Brain microvascular endothelial cell (primary cell): ENCODE measurements around the gene PKD1L1.

Source experiments
- DNase-seq: peaks from one replicate; pipeline ENCODE4 v3.0.0-alpha.2; 2020
- H3K27ac ChIP-seq: fragments of 250-450 bp; sonication (Bioruptor Pico); 2 replicates; pipeline ENCODE4 v1.5.1; 2020; ENCODE audit warnings: mild to moderate bottlenecking, moderate library complexity
- H3K27me3 ChIP-seq: fragments of 250-450 bp; sonication (Bioruptor Pico); replicated peaks from 2 replicates; pipeline ENCODE4 v1.5.1; 2020; ENCODE audit warnings: mild to moderate bottlenecking
- H3K36me3 ChIP-seq: fragments of 250-450 bp; sonication (Bioruptor Pico); replicated peaks from 2 replicates; pipeline ENCODE4 v1.5.1; 2020; ENCODE audit warnings: mild to moderate bottlenecking
- H3K4me3 ChIP-seq: 2 replicates; pipeline ENCODE4 v1.5.1; 2011; ENCODE audit warnings: low read depth, mild to moderate bottlenecking, control low read depth, low read length, moderate library complexity
- CTCF ChIP-seq: IDR thresholded peaks from 2 replicates; pipeline ENCODE4 v1.5.1; 2011; ENCODE audit warnings: low read depth, mild to moderate bottlenecking, moderate library complexity, low read length, control low read depth, inconsistent platforms; ENCODE audit errors: missing control alignments
- in situ Hi-C: cut with HindIII; loops from 2 replicates; pipeline ENCODE4 v1.10.0; 2017; ENCODE audit warnings: low sequenced_read_pairs, low pct_ligation_motif_present

Gene PKD1L1

GRCh38 chr7:47888371-47889265 is 59.6 kb downstream of the PKD1L1 start:
- TF ChIP-seq CTCF, result no peak

GRCh38 chr7:47887016-47887640 is 61.1 kb downstream of the PKD1L1 start:
- Histone ChIP-seq H3K4me3 (no peak overlapping the region), H3K27ac (no peak overlapping the region), H3K27me3 (no peaks in the 10 kb centered on the region), H3K36me3 (no peaks in the 10 kb centered on the region)
- no peak for DNase-seq
- in situ Hi-C loops, result no loop called here
- TF ChIP-seq CTCF, result no peak

More at GRCh38 chr7:47888371-47889265, 59.6 kb downstream of the PKD1L1 start:
- Histone ChIP-seq H3K27me3 (no peaks in the 10 kb centered on the region), H3K27ac (no peak overlapping the region), H3K4me3 (no peak overlapping the region), H3K36me3 (no peaks in the 10 kb centered on the region)
- in situ Hi-C loops, result no loop called here
- DNase-seq, result no peak

- no peak overlapping the region for H3K4me3 ChIP-seq
- no peak overlapping the region for H3K27ac ChIP-seq
- TF ChIP-seq CTCF, result no peak
- no peaks in the 10 kb centered on the region for H3K27me3 ChIP-seq
- H3K36me3 ChIP-seq, result no peaks in the 10 kb centered on the region
- in situ Hi-C loops, result no loop called here
- DNase-seq, result no peak
These were observed 62.1 kb downstream of the PKD1L1 start for GRCh38 chr7:47885987-47886811.

GRCh38 chr7:47885309-47885986 is 62.8 kb downstream of the PKD1L1 start:
- in situ Hi-C loops, result no loop called here
- DNase-seq, result no peak

More at GRCh38 chr7:47885309-47885986, 62.8 kb downstream of the PKD1L1 start:
- no peak for TF ChIP-seq CTCF
- Histone ChIP-seq H3K27ac (no peak overlapping the region), H3K36me3 (no peaks in the 10 kb centered on the region), H3K27me3 (no peaks in the 10 kb centered on the region), H3K4me3 (no peak overlapping the region)
